Breast epithelium (tissue), 3 donors: ENCODE data around the gene ACOT12.

Experiments used
- CTCF ChIP-seq, 3 donors: fragments of 450-650 bp; IDR thresholded peaks; one replicate each; pipeline ENCODE4 v1.5.1; 2016 to 2017; ENCODE audit warnings: antibody characterized with exemption in 3 of 3, mild to moderate bottlenecking in 3 of 3, moderate library complexity in 3 of 3
- POLR2A ChIP-seq: fragments of 450-650 bp; IDR thresholded peaks from one replicate; pipeline ENCODE4 v1.6.1; 2016; ENCODE audit warnings: antibody characterized with exemption, mild to moderate bottlenecking, moderate library complexity

GRCh38 chr5:81297531-81297930 is 96.4 kb downstream of the ACOT12 start:
- TF ChIP-seq CTCF (IDR thresholded peaks at IDR 0.05) (no peak), POLR2A (no peak)
